ENCODE results near the gene XPR1. TPM values are rescaled to one million over a fixed set of nuclear protein-coding genes. Genes with fewer than 3 reads are reported as not detected.
A peak's percentile ranks its signal among the peaks of the same experiment; 100 is the strongest.

Gene XPR1
- total RNA-seq, 1 donor = 31.8 TPM

DNA sequence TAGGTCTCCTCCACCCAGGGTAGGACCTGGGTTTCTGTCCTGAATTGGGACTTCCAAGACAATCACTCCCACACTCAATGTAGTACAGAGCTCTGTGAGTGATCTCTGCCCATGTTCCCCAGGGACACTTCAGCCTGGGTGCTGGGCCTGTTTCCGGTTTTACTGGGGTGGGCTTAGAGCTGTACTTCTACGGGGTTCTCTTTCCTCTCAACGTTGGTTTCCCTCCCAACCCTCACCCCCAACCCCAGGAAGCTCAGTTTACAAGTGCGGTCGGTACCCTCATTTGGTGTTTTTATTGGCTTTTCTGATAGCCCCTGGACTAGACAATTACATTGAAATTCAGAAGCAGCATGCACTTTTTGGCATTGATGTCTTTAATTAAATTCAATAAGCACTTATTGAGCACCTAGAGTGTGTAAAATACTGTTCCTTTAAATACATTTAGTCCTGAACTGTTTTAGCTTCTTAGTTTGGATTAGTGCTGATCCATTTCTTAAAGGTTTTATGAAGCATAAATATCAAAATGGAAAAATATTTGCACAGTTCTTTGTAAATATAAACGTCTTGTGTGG lies 542 bp upstream of the XPR1 start:
- H3K4me3 ChIP-seq (ENCODE audit: low read depth, low read length) = no peak overlapping the region
- TF ChIP-seq, protein P1, sequence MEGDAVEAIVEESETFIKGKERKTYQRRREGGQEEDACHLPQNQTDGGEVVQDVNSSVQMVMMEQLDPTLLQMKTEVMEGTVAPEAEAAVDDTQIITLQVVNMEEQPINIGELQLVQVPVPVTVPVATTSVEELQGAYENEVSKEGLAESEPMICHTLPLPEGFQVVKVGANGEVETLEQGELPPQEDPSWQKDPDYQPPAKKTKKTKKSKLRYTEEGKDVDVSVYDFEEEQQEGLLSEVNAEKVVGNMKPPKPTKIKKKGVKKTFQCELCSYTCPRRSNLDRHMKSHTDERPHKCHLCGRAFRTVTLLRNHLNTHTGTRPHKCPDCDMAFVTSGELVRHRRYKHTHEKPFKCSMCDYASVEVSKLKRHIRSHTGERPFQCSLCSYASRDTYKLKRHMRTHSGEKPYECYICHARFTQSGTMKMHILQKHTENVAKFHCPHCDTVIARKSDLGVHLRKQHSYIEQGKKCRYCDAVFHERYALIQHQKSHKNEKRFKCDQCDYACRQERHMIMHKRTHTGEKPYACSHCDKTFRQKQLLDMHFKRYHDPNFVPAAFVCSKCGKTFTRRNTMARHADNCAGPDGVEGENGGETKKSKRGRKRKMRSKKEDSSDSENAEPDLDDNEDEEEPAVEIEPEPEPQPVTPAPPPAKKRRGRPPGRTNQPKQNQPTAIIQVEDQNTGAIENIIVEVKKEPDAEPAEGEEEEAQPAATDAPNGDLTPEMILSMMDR (IDR thresholded peaks at IDR 0.05; ENCODE audit: insufficient read depth, low read length) = no peak
- DNase-seq (ENCODE audit: low read depth) = no peak

DNA sequence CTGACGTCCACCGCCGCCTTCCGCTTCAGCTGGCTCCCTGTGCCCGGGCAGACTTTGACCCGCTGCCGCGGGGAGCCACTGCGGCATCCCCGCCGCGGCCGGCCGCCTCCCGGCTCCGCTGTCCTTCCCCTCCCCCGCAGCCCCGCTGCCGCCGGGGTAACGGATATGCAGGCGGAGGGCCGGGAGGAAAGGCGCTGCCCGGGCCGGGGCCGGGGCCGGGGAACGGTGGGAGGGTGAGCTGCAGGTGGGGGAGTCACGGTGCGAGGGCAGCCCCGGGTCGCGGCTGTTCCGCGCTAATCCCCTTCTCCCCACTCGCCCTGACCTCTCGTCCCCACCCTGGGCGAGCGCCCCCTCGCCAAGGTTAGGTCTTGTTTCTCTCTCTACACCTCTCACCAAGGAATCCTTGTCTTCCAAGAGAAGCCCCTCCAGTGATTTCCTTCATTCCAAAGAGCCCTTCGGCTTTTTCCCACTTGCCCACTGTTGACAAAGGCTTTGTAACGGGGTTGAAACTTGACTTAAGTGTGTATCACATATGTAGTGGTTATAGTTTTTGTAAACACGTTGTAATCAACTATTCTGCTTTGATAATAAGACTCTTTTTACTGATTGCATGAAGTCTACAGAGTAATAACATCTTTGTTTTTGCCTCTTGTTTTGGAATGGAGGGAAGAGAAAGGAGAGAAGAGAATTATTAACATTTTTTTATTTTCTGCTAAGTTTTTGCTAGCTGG lies 669 bp downstream of the XPR1 start:
- peak; percentile 18 for DNase-seq (ENCODE audit: low read depth)
- TF ChIP-seq, protein P1 (IDR thresholded peaks at IDR 0.05; ENCODE audit: insufficient read depth, low read length) = peak; percentile 35

DNA sequence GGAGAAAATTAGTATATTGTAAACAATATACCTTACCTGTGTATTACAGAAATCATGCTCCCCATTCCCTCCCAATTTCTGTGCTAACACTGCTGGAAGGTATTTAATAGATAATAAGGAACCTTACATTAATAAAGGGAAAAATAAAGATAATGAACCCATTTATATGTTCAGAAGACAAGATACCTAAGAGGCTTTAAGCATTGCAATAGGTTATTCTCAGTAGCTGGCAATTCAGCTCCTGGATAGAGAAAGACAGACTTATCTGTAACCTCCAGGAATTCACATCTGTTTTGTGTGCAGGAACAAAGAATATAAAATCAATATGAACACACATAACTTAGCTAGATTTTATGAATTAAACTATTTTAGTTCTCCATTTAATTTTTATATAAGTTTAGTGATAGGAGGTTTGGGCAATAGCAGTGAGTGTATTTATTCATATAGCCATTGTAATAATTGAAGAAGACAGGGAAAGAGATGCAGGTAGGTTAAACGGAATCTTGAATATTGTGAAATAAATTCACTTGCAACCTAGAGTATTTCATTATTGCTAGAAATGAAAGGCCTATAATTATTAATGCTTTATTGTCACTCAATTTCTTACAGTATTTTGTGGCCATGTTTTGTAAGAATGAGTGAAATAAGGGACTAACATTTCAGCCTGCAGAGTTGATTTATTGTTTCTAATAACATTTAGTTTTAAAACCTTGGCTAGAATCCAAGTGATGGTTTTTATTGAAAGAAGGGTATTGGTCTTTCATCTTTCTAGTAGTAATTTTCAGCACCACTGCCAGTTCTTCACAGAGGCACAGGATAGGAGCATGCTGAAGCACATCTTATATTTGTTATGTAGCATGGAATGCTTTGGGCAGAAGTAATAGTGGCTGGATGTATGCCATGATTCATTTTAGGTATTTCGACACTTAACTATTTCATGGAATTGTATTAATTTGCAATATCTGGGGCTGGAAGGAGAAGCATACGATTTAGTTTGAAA lies 1.5 kb downstream of the XPR1 start:
- TF ChIP-seq, protein P1 (IDR thresholded peaks at IDR 0.05; ENCODE audit: insufficient read depth, low read length) = no peak
- peak; percentile 57 for DNase-seq (ENCODE audit: low read depth)

More for the DNA sequence above, 669 bp downstream of the XPR1 start:
- H3K4me3 ChIP-seq (ENCODE audit: low read depth, low read length) = peak overlapping the region; percentile 94

DNA sequence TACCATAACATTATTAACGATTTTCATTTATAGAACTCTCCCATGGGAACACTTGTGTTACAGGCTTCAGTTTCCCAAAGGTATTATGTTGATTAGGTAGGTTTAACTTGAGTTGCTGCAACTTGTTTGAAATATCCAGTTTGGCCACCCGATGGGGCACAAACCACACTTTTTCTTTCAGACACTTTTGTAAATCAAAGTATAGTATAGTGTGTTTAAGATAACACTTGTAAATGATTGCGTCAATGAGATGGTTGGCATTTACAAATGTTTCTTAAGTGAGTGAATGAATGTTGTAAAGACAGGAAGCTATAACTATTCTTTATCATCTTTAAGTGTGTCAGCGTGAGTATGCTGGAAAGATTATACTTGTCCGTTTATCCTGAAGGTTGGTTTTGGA lies 4.3 kb downstream of the XPR1 start:
- no peak overlapping the region for H3K4me3 ChIP-seq (ENCODE audit: low read depth, low read length)
- peak; percentile 34 for DNase-seq (ENCODE audit: low read depth)
- TF ChIP-seq, protein P1 (IDR thresholded peaks at IDR 0.05; ENCODE audit: insufficient read depth, low read length) = peak; percentile 4

More for the DNA sequence above, 1.5 kb downstream of the XPR1 start:
- peak overlapping the region; percentile 94 for H3K4me3 ChIP-seq (ENCODE audit: low read depth, low read length)

DNA sequence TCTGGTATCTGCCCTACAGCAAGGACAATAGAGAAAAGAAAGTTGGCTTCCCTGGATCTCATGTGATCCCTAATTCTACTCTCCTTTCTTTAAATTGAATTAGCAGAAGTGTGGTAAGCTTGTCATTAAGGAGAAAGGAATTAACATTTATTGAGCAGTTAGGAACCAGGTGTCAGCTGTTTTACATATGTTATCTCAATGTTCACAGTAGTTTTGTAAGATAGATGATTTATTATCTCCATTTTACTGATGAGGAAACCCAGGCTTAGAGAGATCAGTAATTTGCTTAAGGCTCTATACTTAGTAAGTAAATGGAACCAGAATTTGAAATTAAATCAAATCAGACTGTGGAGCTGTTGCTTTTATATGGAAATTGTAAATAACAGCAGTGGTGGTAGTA lies 8.0 kb downstream of the XPR1 start:
- TF ChIP-seq, protein P1 (IDR thresholded peaks at IDR 0.05; ENCODE audit: insufficient read depth, low read length) = no peak
- DNase-seq (ENCODE audit: low read depth) = no peak
- no peak overlapping the region for H3K4me3 ChIP-seq (ENCODE audit: low read depth, low read length)

DNA sequence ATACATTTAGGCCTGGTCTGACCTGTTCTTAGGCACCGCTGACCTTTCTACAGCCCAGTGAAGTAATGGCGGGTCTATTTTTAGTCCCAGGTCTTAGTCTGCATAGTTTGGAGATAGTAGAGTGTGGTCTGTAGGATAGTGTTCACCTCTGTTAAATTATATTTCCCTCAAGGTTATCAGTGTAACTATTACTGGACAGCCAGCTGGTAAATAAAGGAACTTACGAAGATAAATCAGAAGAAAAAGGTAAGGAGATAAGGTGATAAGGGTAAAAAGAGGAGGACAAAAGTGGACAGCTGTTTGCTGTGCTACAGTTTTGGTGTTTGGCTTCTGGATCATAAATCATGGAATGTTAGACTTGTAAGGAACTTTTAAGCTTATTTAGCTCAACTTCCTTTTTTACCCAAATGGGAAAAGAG lies 8.7 kb downstream of the XPR1 start:
- H3K4me3 ChIP-seq (ENCODE audit: low read depth, low read length) = no peak overlapping the region
- TF ChIP-seq, protein P1 (IDR thresholded peaks at IDR 0.05; ENCODE audit: insufficient read depth, low read length) = no peak
- DNase-seq (ENCODE audit: low read depth) = no peak

Measured in fibroblast of the aortic adventitia (primary cell).